PC-9 (cell line): Measurements from ENCODE around the gene ZFPM1.

Experiments used
- EZH2 ChIP-seq: fragments of 200-600 bp; sonication (generic); IDR thresholded peaks from 2 replicates; pipeline ENCODE4 v1.8.0; 2017; ENCODE audit warnings: antibody characterized with exemption, low read depth
- TF ChIP-seq, protein P1 (sequence below): fragments of 200-600 bp; sonication (generic); conservative IDR thresholded peaks from 2 replicates; pipeline ENCODE4 v1.6.1; 2017; ENCODE audit warnings: mixed run types, antibody characterized with exemption, mild to moderate bottlenecking, moderate library complexity

DNA sequence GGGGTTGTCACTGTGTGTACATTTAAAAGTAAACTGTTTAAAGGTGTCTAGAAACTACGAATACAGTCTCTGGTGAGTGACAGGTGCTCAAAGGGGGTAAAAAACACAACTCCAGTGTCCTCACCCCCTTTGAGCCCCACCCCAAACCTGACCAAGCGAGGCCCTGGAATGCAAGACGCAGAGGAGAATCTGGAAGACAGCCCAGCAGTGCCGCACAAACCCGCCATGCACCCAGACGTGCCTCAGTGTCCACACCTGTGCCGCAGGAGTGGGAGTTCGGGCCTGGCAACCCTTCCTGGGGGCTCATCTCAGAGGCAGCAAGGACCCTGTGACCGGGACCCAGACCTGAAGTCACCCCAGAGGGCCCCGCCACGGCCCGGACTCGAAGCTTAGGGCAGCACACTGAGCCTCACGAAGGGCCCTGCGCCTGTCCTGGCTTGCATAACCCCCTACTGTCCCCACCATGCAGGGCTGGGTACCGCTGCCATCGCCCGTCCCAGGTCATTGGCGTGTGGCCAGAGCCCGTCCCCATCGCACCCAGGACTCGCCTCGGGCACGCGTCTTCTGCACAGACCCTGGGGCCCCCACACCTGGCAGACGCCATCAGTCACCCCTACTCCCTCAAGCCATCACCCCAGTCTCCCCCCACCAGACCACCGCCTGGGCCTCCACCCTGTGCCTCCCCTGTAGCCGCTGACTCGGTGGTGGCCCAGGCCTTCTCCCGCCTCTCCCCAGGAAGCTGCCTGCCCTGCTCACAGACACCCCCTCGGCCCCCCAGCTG, 84.1 kb downstream of the ZFPM1 start:
- TF ChIP-seq, protein P1, sequence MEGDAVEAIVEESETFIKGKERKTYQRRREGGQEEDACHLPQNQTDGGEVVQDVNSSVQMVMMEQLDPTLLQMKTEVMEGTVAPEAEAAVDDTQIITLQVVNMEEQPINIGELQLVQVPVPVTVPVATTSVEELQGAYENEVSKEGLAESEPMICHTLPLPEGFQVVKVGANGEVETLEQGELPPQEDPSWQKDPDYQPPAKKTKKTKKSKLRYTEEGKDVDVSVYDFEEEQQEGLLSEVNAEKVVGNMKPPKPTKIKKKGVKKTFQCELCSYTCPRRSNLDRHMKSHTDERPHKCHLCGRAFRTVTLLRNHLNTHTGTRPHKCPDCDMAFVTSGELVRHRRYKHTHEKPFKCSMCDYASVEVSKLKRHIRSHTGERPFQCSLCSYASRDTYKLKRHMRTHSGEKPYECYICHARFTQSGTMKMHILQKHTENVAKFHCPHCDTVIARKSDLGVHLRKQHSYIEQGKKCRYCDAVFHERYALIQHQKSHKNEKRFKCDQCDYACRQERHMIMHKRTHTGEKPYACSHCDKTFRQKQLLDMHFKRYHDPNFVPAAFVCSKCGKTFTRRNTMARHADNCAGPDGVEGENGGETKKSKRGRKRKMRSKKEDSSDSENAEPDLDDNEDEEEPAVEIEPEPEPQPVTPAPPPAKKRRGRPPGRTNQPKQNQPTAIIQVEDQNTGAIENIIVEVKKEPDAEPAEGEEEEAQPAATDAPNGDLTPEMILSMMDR, result no peak
- no peak for TF ChIP-seq EZH2
